Measurements from ENCODE around the gene ZP1. TPM values are rescaled to one million over a fixed set of nuclear protein-coding genes. Genes with fewer than 3 reads are reported as not detected.
"Not testable (repeated sequence)": the region's sequence is repeated elsewhere in the genome, so short reads cannot be mapped to it uniquely, and the experiment has no call there.

Gene ZP1
- total RNA-seq, 1 experiment from 2014 or later, result not detected

DNA sequence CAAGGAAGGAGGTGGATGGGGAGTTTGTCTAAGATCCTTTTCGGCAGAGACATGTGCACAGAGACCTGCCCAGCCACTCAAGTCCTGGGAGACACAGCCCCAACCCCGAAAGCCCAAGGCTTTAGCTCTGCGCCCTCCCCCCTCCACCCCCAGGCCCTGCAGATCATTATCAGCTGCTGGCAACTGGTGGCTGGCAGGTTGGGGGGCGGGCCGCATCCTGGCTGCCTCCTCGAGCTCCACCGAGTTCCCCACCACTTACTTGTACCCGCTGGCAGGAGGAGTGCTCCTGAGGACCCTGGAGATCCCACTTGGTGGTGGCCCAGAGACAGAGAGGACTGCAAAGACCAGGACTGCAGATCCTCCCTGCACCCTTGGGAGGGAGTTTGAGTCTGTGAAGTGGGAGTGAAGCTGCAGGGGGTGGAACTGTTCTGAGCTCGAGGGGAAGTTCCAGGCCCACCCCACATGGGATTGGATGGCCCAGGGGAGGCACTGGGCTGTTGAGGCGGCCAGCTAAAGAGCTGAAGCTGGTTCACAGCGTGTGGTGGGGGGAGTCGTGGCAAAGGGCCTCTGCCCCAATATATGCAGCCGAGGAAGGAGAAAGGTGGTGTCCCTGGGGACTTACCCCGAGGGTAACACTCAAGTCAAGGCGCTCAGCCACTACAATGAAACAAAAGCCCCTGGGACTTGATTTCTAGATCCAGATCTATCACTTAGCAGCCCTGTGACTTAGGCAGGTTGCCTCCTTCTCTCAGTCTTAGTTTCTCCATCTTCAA, 45.3 kb upstream of the ZP1 start:
- H3K27ac Mint-ChIP-seq (ENCODE audit: unreplicated experiment), result no peak overlapping the region
- Histone ChIP-seq H3K9me3 (peaks cover 4% of the 10 kb centered on the region), H3K36me3 (ENCODE audit: control insufficient read depth, insufficient read depth, low read length) (no peaks in the 10 kb centered on the region), H3K4me3 (ENCODE audit: low read depth, low read length) (no peak overlapping the region), H3K4me1 (no peaks in the 10 kb centered on the region), H3K27me3 (replicated peaks; ENCODE audit: control insufficient read depth, insufficient read depth, low read length) (no peaks in the 10 kb centered on the region)
- no TSS peak for BruUV-seq (replicated peaks)
- H3K27me3 Mint-ChIP-seq (ENCODE audit: insufficient read depth, unreplicated experiment), result no peaks in the 10 kb centered on the region
- no peak overlapping the region for H3K4me3 Mint-ChIP-seq (ENCODE audit: unreplicated experiment)
- no peak for DNase-seq
- TF ChIP-seq, protein P1, sequence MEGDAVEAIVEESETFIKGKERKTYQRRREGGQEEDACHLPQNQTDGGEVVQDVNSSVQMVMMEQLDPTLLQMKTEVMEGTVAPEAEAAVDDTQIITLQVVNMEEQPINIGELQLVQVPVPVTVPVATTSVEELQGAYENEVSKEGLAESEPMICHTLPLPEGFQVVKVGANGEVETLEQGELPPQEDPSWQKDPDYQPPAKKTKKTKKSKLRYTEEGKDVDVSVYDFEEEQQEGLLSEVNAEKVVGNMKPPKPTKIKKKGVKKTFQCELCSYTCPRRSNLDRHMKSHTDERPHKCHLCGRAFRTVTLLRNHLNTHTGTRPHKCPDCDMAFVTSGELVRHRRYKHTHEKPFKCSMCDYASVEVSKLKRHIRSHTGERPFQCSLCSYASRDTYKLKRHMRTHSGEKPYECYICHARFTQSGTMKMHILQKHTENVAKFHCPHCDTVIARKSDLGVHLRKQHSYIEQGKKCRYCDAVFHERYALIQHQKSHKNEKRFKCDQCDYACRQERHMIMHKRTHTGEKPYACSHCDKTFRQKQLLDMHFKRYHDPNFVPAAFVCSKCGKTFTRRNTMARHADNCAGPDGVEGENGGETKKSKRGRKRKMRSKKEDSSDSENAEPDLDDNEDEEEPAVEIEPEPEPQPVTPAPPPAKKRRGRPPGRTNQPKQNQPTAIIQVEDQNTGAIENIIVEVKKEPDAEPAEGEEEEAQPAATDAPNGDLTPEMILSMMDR (IDR thresholded peaks at IDR 0.05; ENCODE audit: insufficient read depth in 1 of 2, low read depth in 1 of 2, low read length in 1 of 2, severe bottlenecking in 1 of 2, unreplicated experiment in 1 of 2), result no peak
- intact Hi-C loops (cut with micrococcal nuclease; ENCODE audit: unreplicated experiment), result no loop called here
- no peaks in the 10 kb centered on the region for H3K4me1 Mint-ChIP-seq (ENCODE audit: low read depth, unreplicated experiment)
- ChIA-PET CTCF (interaction anchor here (1.1 kb wide), 2 partner anchors 9 to 47 kb away, joined by 3 to 4 read pairs; no protein-coding TSS in a partner anchor), POLR2A (no interaction called here)
- H3K36me3 Mint-ChIP-seq (ENCODE audit: insufficient read depth, unreplicated experiment), result no peaks in the 10 kb centered on the region
- no peaks in the 10 kb centered on the region for H3K9me3 Mint-ChIP-seq (ENCODE audit: unreplicated experiment)

- H3K27ac Mint-ChIP-seq (ENCODE audit: unreplicated experiment); H3K36me3 ChIP-seq (ENCODE audit: control insufficient read depth, insufficient read depth, low read length); POLR2A ChIA-PET; H3K4me1 Mint-ChIP-seq (ENCODE audit: low read depth, unreplicated experiment); H3K4me3 Mint-ChIP-seq (ENCODE audit: unreplicated experiment); H3K27me3 Mint-ChIP-seq (ENCODE audit: insufficient read depth, unreplicated experiment); H3K9me3 Mint-ChIP-seq (ENCODE audit: unreplicated experiment); BruUV-seq (replicated peaks); DNase-seq; H3K27me3 ChIP-seq (replicated peaks; ENCODE audit: control insufficient read depth, insufficient read depth, low read length); H3K36me3 Mint-ChIP-seq (ENCODE audit: insufficient read depth, unreplicated experiment); intact Hi-C loops (cut with micrococcal nuclease; ENCODE audit: unreplicated experiment); H3K4me3 ChIP-seq (ENCODE audit: low read depth, low read length); H3K9me3 ChIP-seq; H3K4me1 ChIP-seq: not testable (repeated sequence)
- CTCF ChIA-PET, result interaction anchor here (1.0 kb wide), 1 partner anchor 64 kb away, joined by 3 read pairs; no protein-coding TSS in a partner anchor
These were observed 43.5 kb upstream of the ZP1 start for GRCh38 chr11:60823745-60824306.

GRCh38 chr11:60825118-60825517, 42.2 kb upstream of the ZP1 start:
- ChIA-PET POLR2A (no interaction called here), CTCF (interaction anchor here (1.0 to 10.7 kb wide), 2 partner anchors 62 to 63 kb away, joined by 3 to 200 read pairs; no protein-coding TSS in a partner anchor)
- no peak overlapping the region for H3K4me3 Mint-ChIP-seq (ENCODE audit: unreplicated experiment)

More at GRCh38 chr11:60825118-60825517, 42.2 kb upstream of the ZP1 start:
- Histone ChIP-seq H3K4me1 (no peaks in the 10 kb centered on the region), H3K9me3 (no peaks in the 10 kb centered on the region), H3K4me3 (ENCODE audit: low read depth, low read length) (no peak overlapping the region), H3K36me3 (ENCODE audit: control insufficient read depth, insufficient read depth, low read length) (no peaks in the 10 kb centered on the region), H3K27me3 (replicated peaks; ENCODE audit: control insufficient read depth, insufficient read depth, low read length) (no peaks in the 10 kb centered on the region)
- Mint-ChIP-seq H3K27me3 (ENCODE audit: insufficient read depth, unreplicated experiment) (peaks cover 3% of the 10 kb centered on the region), H3K9me3 (ENCODE audit: unreplicated experiment) (no peaks in the 10 kb centered on the region), H3K4me1 (ENCODE audit: low read depth, unreplicated experiment) (no peaks in the 10 kb centered on the region), H3K27ac (ENCODE audit: unreplicated experiment) (no peak overlapping the region), H3K36me3 (ENCODE audit: insufficient read depth, unreplicated experiment) (no peaks in the 10 kb centered on the region)
- intact Hi-C loops (cut with micrococcal nuclease; ENCODE audit: unreplicated experiment), result no loop called here
- DNase-seq, result no peak
- BruUV-seq (replicated peaks), result no TSS peak
- TF ChIP-seq, protein P1 (IDR thresholded peaks at IDR 0.05; ENCODE audit: insufficient read depth in 1 of 2, low read depth in 1 of 2, low read length in 1 of 2, severe bottlenecking in 1 of 2, unreplicated experiment in 1 of 2), result no peak
